Activated T-cell treated with anti-CD3 and anti-CD28 coated beads, Interleukin-2, amount 50 U/mL, for 24 hours (primary cell): Measurements from ENCODE around the gene CCDC167.

Source experiments
- DNase-seq: peaks from one replicate; pipeline ENCODE4 v3.0.0-alpha.2; 2020
- H3K27ac Mint-ChIP-seq: 2 replicates; pipeline ENCODE4 v1.8.0; 2020; ENCODE audit warnings: mild to moderate bottlenecking, mixed read lengths
- H3K27me3 Mint-ChIP-seq: 2 replicates; pipeline ENCODE4 v1.8.0; 2020; ENCODE audit warnings: mixed read lengths
- H3K36me3 Mint-ChIP-seq: 2 replicates; pipeline ENCODE4 v1.8.0; 2020; ENCODE audit warnings: low read depth, mixed read lengths
- H3K4me1 Mint-ChIP-seq: 2 replicates; pipeline ENCODE4 v1.8.0; 2020; ENCODE audit warnings: low read depth, mixed read lengths
- H3K4me3 Mint-ChIP-seq: 2 replicates; pipeline ENCODE4 v1.8.0; 2020; ENCODE audit warnings: mild to moderate bottlenecking, moderate library complexity, mixed read lengths
- H3K9me3 Mint-ChIP-seq: 2 replicates; pipeline ENCODE4 v1.8.0; 2020; ENCODE audit warnings: mixed read lengths

CCDC167 gene

GRCh38 chr6:37521674-37522073 is 22.0 kb upstream of the CCDC167 start:
- Mint-ChIP-seq H3K36me3 (no peaks in the 10 kb centered on the region), H3K27ac (peak overlapping the region; percentile 48), H3K4me1 (peaks cover 66% of the 10 kb centered on the region)

DNA sequence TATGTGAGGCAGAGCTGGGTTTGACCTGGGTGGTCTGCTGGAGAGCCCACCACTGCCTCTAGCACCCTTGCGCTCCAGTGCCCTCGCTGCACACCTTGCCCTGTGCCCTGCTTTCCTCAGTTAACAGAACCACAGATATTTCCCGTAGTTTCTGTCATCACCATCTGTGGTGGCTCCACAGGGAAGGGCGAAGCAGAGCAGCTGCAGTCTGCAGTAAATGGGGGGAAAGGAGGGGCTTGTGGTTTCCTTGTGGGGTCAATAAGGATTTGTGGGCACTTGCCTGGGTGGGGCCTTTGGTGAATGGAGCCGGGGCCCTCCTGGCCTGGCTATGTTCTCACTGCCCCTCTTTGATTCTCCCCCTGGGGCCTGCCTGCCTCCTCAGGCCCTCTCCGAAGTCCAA is 21.2 kb upstream of the CCDC167 start:
- H3K9me3 Mint-ChIP-seq, result no peaks in the 10 kb centered on the region
- H3K4me3 Mint-ChIP-seq, result no peak overlapping the region
- H3K4me1 Mint-ChIP-seq, result peaks cover 71% of the 10 kb centered on the region
- H3K36me3 Mint-ChIP-seq, result no peaks in the 10 kb centered on the region
- H3K27me3 Mint-ChIP-seq, result no peaks in the 10 kb centered on the region
- DNase-seq, result no peak
- H3K27ac Mint-ChIP-seq, result no peak overlapping the region

More at GRCh38 chr6:37521674-37522073, 22.0 kb upstream of the CCDC167 start:
- no peak for DNase-seq
- H3K27me3 Mint-ChIP-seq, result no peaks in the 10 kb centered on the region
- no peaks in the 10 kb centered on the region for H3K9me3 Mint-ChIP-seq
- no peak overlapping the region for H3K4me3 Mint-ChIP-seq

DNA sequence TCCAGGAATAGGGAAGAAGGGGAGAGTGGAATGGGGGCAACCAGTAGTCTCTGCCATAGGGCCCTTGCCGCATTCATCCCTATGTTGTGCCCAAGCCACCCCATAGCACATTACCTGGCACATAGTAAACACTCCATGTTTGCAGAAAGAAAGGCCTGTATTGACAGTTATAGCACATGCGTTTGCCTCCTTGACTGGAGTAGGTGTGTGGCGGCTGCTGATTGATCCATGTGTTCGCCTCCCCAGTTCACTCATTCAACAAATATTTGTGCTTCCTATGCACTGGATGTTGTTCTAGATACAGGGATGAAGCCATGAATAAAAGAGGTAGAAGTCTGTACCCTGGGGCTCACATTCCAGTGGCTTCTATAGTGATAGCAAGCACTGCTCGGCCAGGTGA is 19.8 kb upstream of the CCDC167 start:
- H3K36me3 Mint-ChIP-seq, result no peaks in the 10 kb centered on the region
- H3K27ac Mint-ChIP-seq, result no peak overlapping the region
- H3K27me3 Mint-ChIP-seq, result no peaks in the 10 kb centered on the region
- DNase-seq, result no peak
- H3K4me1 Mint-ChIP-seq, result peaks cover 74% of the 10 kb centered on the region
- H3K4me3 Mint-ChIP-seq, result no peak overlapping the region
- H3K9me3 Mint-ChIP-seq, result no peaks in the 10 kb centered on the region

DNA sequence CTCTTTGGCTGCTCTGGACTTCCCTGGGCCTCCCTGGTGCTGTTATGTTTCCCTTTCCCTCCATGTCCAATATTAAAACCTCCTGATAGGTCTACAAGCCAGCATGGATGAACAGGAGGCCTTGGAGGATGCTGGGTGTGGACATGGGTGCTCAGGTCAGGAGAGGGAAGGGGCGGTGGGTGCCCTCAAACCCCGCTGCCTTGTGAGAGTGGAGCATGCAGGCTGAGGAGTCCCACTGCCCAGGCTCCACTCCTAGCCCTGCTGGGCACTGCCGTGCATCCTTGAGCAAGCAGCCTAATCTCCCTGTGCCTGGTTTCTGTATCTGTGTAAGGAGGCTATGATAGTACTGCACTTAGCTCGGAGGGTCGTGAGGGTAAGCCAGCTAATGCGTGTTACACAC is 18.4 kb upstream of the CCDC167 start:
- H3K27me3 Mint-ChIP-seq, result no peaks in the 10 kb centered on the region

GRCh38 chr6:37517411-37517812 is 17.7 kb upstream of the CCDC167 start:
- Mint-ChIP-seq H3K27me3 (no peaks in the 10 kb centered on the region), H3K36me3 (no peaks in the 10 kb centered on the region), H3K9me3 (no peaks in the 10 kb centered on the region), H3K4me3 (peak overlapping the region; percentile 77), H3K4me1 (peaks cover 91% of the 10 kb centered on the region), H3K27ac (peak overlapping the region; percentile 91)
- peak; percentile 76 for DNase-seq

More for the DNA sequence above, 18.4 kb upstream of the CCDC167 start:
- peaks cover 87% of the 10 kb centered on the region for H3K4me1 Mint-ChIP-seq
- no peak for DNase-seq
- peak overlapping the region; percentile 91 for H3K27ac Mint-ChIP-seq
- no peaks in the 10 kb centered on the region for H3K36me3 Mint-ChIP-seq
- H3K9me3 Mint-ChIP-seq, result no peaks in the 10 kb centered on the region
- peak overlapping the region; percentile 77 for H3K4me3 Mint-ChIP-seq

GRCh38 chr6:37516920-37517405 is 17.3 kb upstream of the CCDC167 start:
- Mint-ChIP-seq H3K4me1 (peaks cover 88% of the 10 kb centered on the region), H3K9me3 (no peaks in the 10 kb centered on the region), H3K36me3 (no peaks in the 10 kb centered on the region), H3K4me3 (peak overlapping the region; percentile 77), H3K27ac (peak overlapping the region; percentile 91), H3K27me3 (no peaks in the 10 kb centered on the region)
- DNase-seq, result peak; percentile 73

DNA sequence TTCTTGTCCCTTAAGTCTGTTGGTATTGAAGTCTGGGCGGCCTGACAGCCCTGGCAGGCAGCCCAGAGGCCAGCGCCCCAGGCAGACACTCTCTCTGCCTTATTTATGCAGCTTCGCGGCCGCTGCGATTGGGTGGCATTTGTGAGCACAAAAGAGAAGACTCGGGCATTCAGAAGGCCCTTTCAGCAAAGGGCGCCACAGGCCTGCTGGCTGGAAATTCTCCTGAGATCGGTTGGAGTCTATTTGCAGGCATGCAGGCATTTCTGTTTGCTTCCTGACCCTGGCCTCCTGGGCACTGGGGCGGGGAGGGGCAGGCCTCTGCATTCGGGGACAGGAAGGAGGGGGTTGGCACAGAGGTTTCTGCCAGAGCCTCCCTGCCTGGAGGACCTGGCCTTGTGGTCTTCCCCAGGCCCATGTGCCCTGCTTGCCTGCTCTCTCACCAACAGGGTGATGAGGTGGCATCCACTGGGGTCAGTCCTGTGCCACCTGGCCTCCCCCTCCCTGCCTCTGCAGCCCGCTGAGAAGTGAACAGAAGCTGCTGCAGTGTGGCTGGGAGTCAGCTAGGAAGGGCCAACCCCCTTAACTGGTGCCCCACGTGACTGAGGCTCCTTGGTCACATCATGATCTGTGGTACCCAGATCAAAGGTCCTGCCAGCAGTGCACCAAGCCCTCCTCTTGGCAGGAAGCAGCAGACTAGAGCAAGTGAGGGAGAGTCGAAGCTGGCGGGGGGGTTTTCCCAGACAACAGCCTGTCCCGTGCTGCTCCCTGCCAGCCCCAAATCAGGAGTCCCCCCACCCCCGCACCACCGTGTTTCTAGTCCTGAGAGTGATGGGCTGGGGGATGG is 16.6 kb upstream of the CCDC167 start:
- Mint-ChIP-seq H3K27me3 (no peaks in the 10 kb centered on the region), H3K27ac (peak overlapping the region; percentile 91), H3K4me1 (peaks cover 87% of the 10 kb centered on the region), H3K4me3 (peak overlapping the region; percentile 77), H3K36me3 (no peaks in the 10 kb centered on the region), H3K9me3 (no peaks in the 10 kb centered on the region)
- peak; percentile 84 for DNase-seq

DNA sequence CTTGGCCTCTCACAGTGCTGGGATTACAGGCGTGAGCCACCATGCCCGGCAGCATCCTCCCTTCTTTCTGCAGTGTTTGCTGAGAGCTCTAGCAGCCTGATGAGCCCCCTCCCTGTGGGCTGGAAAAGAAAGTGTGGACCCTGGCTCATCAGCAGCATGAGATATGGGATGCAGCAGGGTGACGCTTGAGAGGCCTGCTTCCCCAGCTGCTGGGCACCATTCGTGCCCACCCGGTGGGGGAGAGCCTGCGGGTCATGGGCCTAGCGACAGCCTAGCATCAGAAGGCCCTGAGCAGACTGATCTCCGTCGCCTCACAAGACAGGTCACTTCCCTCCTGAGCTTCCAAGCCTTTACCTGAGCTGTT is 16.0 kb upstream of the CCDC167 start:
- Mint-ChIP-seq H3K4me1 (peaks cover 87% of the 10 kb centered on the region), H3K27me3 (no peaks in the 10 kb centered on the region), H3K36me3 (no peaks in the 10 kb centered on the region), H3K27ac (peak overlapping the region; percentile 91), H3K4me3 (peak overlapping the region; percentile 77), H3K9me3 (no peaks in the 10 kb centered on the region)
- DNase-seq, result no peak

- Mint-ChIP-seq H3K9me3 (no peaks in the 10 kb centered on the region), H3K36me3 (no peaks in the 10 kb centered on the region), H3K4me3 (peak overlapping the region; percentile 77), H3K27ac (peak overlapping the region; percentile 91), H3K4me1 (peaks cover 84% of the 10 kb centered on the region), H3K27me3 (no peaks in the 10 kb centered on the region)
- DNase-seq, result no peak
These were observed 15.1 kb upstream of the CCDC167 start for GRCh38 chr6:37514837-37515236.

DNA sequence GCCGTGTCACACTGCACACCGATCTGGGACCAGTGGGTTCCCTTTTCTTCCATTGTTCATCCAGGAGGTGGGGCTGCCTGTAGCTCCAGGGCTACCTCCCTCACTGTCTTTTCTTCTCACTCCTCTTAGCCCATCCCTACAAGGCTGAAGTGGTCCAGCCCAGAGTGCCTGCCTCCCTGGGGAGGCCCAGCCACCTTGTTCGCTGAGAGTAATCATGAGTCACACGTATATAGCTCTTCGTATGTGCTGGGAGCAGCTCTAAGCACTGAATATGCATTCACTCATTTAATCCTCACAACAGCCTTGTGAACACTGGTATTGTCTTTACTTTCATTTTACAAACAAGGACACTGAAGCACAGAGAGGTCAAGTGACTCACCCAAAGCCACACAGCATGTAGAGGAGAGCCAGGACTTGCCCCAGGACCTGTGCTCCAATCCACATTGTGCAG is 14.7 kb upstream of the CCDC167 start:
- H3K27me3 Mint-ChIP-seq, result no peaks in the 10 kb centered on the region
- H3K4me1 Mint-ChIP-seq, result peaks cover 82% of the 10 kb centered on the region
- H3K36me3 Mint-ChIP-seq, result no peaks in the 10 kb centered on the region
- peak; percentile 70 for DNase-seq
- peak overlapping the region; percentile 91 for H3K27ac Mint-ChIP-seq
- H3K9me3 Mint-ChIP-seq, result no peaks in the 10 kb centered on the region
- H3K4me3 Mint-ChIP-seq, result peak overlapping the region; percentile 77

DNA sequence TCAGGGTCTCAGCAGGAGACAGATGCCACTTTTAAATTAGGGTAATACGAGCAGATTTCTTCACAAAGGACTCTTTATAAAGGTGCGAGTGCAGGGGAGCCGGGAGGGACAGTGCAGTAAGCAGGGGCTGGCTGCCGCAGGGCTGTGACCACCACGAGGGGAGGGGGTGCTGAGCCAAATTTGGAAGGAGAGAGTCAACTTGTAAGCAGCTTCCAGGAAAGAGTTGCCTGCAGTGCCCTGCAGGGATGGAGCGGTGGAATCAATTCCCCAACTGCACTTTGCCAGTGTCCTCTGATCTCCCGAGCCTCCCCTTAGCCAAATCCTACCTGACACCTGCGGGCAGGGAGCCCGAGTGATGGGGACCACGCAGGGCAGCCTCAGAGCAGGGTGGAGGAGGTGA is 13.9 kb upstream of the CCDC167 start:
- DNase-seq, result peak; percentile 30
- Mint-ChIP-seq H3K4me3 (no peak overlapping the region), H3K4me1 (peaks cover 79% of the 10 kb centered on the region), H3K27ac (peak overlapping the region; percentile 14), H3K36me3 (no peaks in the 10 kb centered on the region), H3K27me3 (no peaks in the 10 kb centered on the region), H3K9me3 (no peaks in the 10 kb centered on the region)

- Mint-ChIP-seq H3K27me3 (no peaks in the 10 kb centered on the region), H3K4me1 (peaks cover 79% of the 10 kb centered on the region), H3K27ac (no peak overlapping the region), H3K36me3 (no peaks in the 10 kb centered on the region), H3K4me3 (no peak overlapping the region), H3K9me3 (no peaks in the 10 kb centered on the region)
- DNase-seq, result peak; percentile 34
These were observed 13.5 kb upstream of the CCDC167 start for GRCh38 chr6:37513155-37513554.

- Mint-ChIP-seq H3K4me3 (no peak overlapping the region), H3K9me3 (no peaks in the 10 kb centered on the region), H3K36me3 (no peaks in the 10 kb centered on the region), H3K27ac (no peak overlapping the region), H3K4me1 (peaks cover 76% of the 10 kb centered on the region), H3K27me3 (no peaks in the 10 kb centered on the region)
- DNase-seq, result peak; percentile 23
These were observed 12.8 kb upstream of the CCDC167 start for GRCh38 chr6:37512400-37513011.

- no peaks in the 10 kb centered on the region for H3K27me3 Mint-ChIP-seq
- H3K4me3 Mint-ChIP-seq, result no peak overlapping the region
- no peaks in the 10 kb centered on the region for H3K9me3 Mint-ChIP-seq
- peaks cover 75% of the 10 kb centered on the region for H3K4me1 Mint-ChIP-seq
- H3K36me3 Mint-ChIP-seq, result no peaks in the 10 kb centered on the region
- H3K27ac Mint-ChIP-seq, result no peak overlapping the region
- DNase-seq, result peak; percentile 24
These were observed 12.3 kb upstream of the CCDC167 start for GRCh38 chr6:37511910-37512399.

- peak; percentile 30 for DNase-seq
- no peak overlapping the region for H3K27ac Mint-ChIP-seq
- no peak overlapping the region for H3K4me3 Mint-ChIP-seq
These were observed 11.5 kb upstream of the CCDC167 start for GRCh38 chr6:37511201-37511600.

More at GRCh38 chr6:37511201-37511600, 11.5 kb upstream of the CCDC167 start:
- Mint-ChIP-seq H3K4me1 (peaks cover 73% of the 10 kb centered on the region), H3K36me3 (no peaks in the 10 kb centered on the region), H3K9me3 (no peaks in the 10 kb centered on the region), H3K27me3 (no peaks in the 10 kb centered on the region)
